IMR-90 (cell line): ENCODE data around the gene ASB7. TPM values are rescaled to one million over a fixed set of nuclear protein-coding genes. Genes with fewer than 3 reads are reported as not detected.
"Not testable (repeated sequence)": the region's sequence is repeated elsewhere in the genome, so short reads cannot be mapped to it uniquely, and the experiment has no call there.

Experiments
- ATAC-seq: fragments of 200-7000 bp; cut with Tn5 transposase; 2 replicates; pipeline ENCODE4 v1.9.1; 2020; ENCODE audit warnings: low read depth, mild to moderate bottlenecking, moderate library complexity
- BruUV-seq: library from RNA; stranded (reverse); fragments of 400-500 nt; replicated peaks from 2 replicates; lab custom pipeline; 2021; lab: Mats Ljungman, UMichigan
- CTCF ChIA-PET: fragments of 300-600 bp; formaldehyde crosslinking; extraction: SDS; loops from one replicate; lab custom pipeline; 2021; ENCODE audit warnings: antibody characterized with exemption; lab: Yijun Ruan, JAX
- POLR2A ChIA-PET: fragments of 300-600 bp; sonication (Branson Sonifier 250); formaldehyde crosslinking; loops from one replicate; lab custom pipeline; 2022; ENCODE audit warnings: antibody characterized with exemption; ENCODE audit not compliant: unreplicated experiment; lab: Charles Lee
- DNase-seq: peaks from one replicate; pipeline ENCODE4 v3.0.0; 2013
- H2AFZ ChIP-seq: replicated peaks from 2 replicates; pipeline ENCODE3; 2013; ENCODE audit warnings: low read length, mild to moderate bottlenecking; ENCODE audit not compliant: poor library complexity
- H2AK5ac ChIP-seq: 2 replicates; pipeline ENCODE4 v1.6.1; 2013; ENCODE audit warnings: low read depth, low read length, inconsistent platforms
- H2AK9ac ChIP-seq: replicated peaks from 2 replicates; pipeline ENCODE3; 2013; ENCODE audit warnings: mild to moderate bottlenecking, low read depth, low read length, moderate library complexity; ENCODE audit not compliant: poor library complexity
- H2BK120ac ChIP-seq: 2 replicates; pipeline ENCODE4 v1.6.1; 2013; ENCODE audit warnings: low read depth, low read length, inconsistent platforms
- H2BK15ac ChIP-seq: 3 replicates; pipeline ENCODE4 v1.6.1; 2013; ENCODE audit warnings: low read depth, low read length, inconsistent platforms
- H2BK20ac ChIP-seq: 2 replicates; pipeline ENCODE4 v1.6.1; 2013; ENCODE audit warnings: low read depth, mild to moderate bottlenecking, inconsistent platforms, low read length, moderate library complexity
- H2BK5ac ChIP-seq: 2 replicates; pipeline ENCODE4 v1.6.1; 2013; ENCODE audit warnings: mild to moderate bottlenecking, low read depth, low read length, inconsistent platforms; ENCODE audit not compliant: poor library complexity, severe bottlenecking
- H3K14ac ChIP-seq: replicated peaks from 2 replicates; pipeline ENCODE4 v1.6.1; 2013; ENCODE audit warnings: low read depth, low read length, inconsistent platforms
- H3K18ac ChIP-seq: 2 replicates; pipeline ENCODE4 v1.6.1; 2013; ENCODE audit warnings: low read depth, low read length, control low read depth
- H3K23ac ChIP-seq: 2 replicates; pipeline ENCODE4 v1.6.1; 2013; ENCODE audit warnings: low read depth, low read length, inconsistent platforms
- H3K27ac ChIP-seq: 2 replicates; pipeline ENCODE4 v1.5.1; 2013; ENCODE audit warnings: mild to moderate bottlenecking, control low read depth, low read length; ENCODE audit not compliant: insufficient read depth
- H3K27me3 ChIP-seq: 2 replicates; pipeline ENCODE4 v1.6.1; 2013; ENCODE audit warnings: low read length; ENCODE audit not compliant: control insufficient read depth, insufficient read depth
- H3K36me3 ChIP-seq: 2 replicates; pipeline ENCODE4 v1.6.1; 2013; ENCODE audit warnings: low read length, mixed read lengths; ENCODE audit not compliant: control insufficient read depth, insufficient read depth
- H3K4ac ChIP-seq: 2 replicates; pipeline ENCODE4 v1.6.1; 2013; ENCODE audit warnings: low read depth, low read length, inconsistent platforms
- H3K4me1 ChIP-seq: 2 replicates; pipeline ENCODE4 v1.6.1; 2013; ENCODE audit warnings: low read length, mixed read lengths; ENCODE audit not compliant: control insufficient read depth, insufficient read depth
- H3K4me2 ChIP-seq: 2 replicates; pipeline ENCODE4 v1.6.1; 2013; ENCODE audit warnings: low read depth, mild to moderate bottlenecking, control low read depth, low read length, moderate library complexity
- H3K4me3 ChIP-seq: 2 replicates; pipeline ENCODE4 v1.5.1; 2013; ENCODE audit warnings: low read depth, mild to moderate bottlenecking, control low read depth, low read length, moderate library complexity; ENCODE audit not compliant: insufficient read depth
- H3K56ac ChIP-seq: 2 replicates; pipeline ENCODE4 v1.6.1; 2013; ENCODE audit warnings: low read length, inconsistent platforms; ENCODE audit not compliant: insufficient read depth; ENCODE audit errors: extremely low read depth
- H3K79me1 ChIP-seq, 2 experiments: 2 replicates each; pipeline ENCODE4 v1.6.1; 2013; ENCODE audit warnings: low read length in 2 of 2, inconsistent platforms in 1 of 2, low read depth in 1 of 2
- H3K9ac ChIP-seq: 2 replicates; pipeline ENCODE4 v1.6.1; 2013; ENCODE audit warnings: low read depth, low read length, control low read depth
- H3K9me1 ChIP-seq: 2 replicates; pipeline ENCODE4 v1.6.1; 2013; ENCODE audit warnings: low read length, inconsistent platforms; ENCODE audit not compliant: insufficient read depth
- H3K9me3 ChIP-seq: 2 replicates; pipeline ENCODE4 v1.6.1; 2013; ENCODE audit warnings: low read length; ENCODE audit not compliant: control insufficient read depth, insufficient read depth
- H4K20me1 ChIP-seq: 2 replicates; pipeline ENCODE4 v1.6.1; 2013; ENCODE audit warnings: low read length, inconsistent platforms; ENCODE audit not compliant: insufficient read depth
- H4K5ac ChIP-seq: 2 replicates; pipeline ENCODE4 v1.6.1; 2013; ENCODE audit warnings: mild to moderate bottlenecking, low read depth, low read length, control low read depth
- H4K8ac ChIP-seq, 2 experiments: 2 replicates each; pipeline ENCODE4 v1.6.1; 2013; ENCODE audit warnings: low read depth in 2 of 2, low read length in 2 of 2, control low read depth in 1 of 2, inconsistent platforms in 1 of 2
- H4K91ac ChIP-seq: 2 replicates; pipeline ENCODE4 v1.6.1; 2013; ENCODE audit warnings: low read depth, low read length, inconsistent platforms; ENCODE audit not compliant: insufficient read depth
- WGBS, 2 experiments: methylation state at CpG; one replicate each; pipeline versions ENCODE4 v1.1.5 to v1.1.7; 2013; ENCODE audit warnings: missing lambda C conversion rate in 2 of 2; ENCODE audit not compliant: insufficient read length in 1 of 2; ENCODE audit errors: extremely low coverage in 2 of 2; 5-methylcytosine and 5-hydroxymethylcytosine counted together
- dilution Hi-C: fragments of 300-500 bp; cut with HindIII; formaldehyde crosslinking; loops from one replicate; pipeline ENCODE4 v1.14.3; 2018; ENCODE audit warnings: low sequenced_read_pairs; ENCODE audit not compliant: unreplicated experiment
- in situ Hi-C: fragments of 300-500 bp; cut with MboI; formaldehyde crosslinking; loops from 3 replicates; pipeline ENCODE4 v1.14.3; 2019; ENCODE audit warnings: low sequenced_read_pairs, inconsistent platforms, mixed read lengths
- intact Hi-C: fragments of 100-400 bp; cut with micrococcal nuclease; formaldehyde crosslinking; loops from 2 replicates; pipeline ENCODE4 v1.10.0; 2022
- polyA plus RNA-seq, 3 experiments: library from polyadenylated mRNA; depleted of rRNA; stranded (reverse); fragments of >200 nt; gene quantifications; 2 replicates each; pipeline ENCODE4 v1.2.3, GENCODE V29; 2012; ENCODE audit warnings: low replicate concordance in 1 of 3
- total RNA-seq: library from RNA; depleted of rRNA; stranded (reverse); fragments of >200 nt; gene quantifications from 2 replicates; pipeline ENCODE4 v1.2.3, GENCODE V29; 2012

The ASB7 gene
- total and polyA plus RNA-seq, 2 of the 4 experiments (the other 2 are of a cell fraction): 7.7 to 16.7 TPM

DNA sequence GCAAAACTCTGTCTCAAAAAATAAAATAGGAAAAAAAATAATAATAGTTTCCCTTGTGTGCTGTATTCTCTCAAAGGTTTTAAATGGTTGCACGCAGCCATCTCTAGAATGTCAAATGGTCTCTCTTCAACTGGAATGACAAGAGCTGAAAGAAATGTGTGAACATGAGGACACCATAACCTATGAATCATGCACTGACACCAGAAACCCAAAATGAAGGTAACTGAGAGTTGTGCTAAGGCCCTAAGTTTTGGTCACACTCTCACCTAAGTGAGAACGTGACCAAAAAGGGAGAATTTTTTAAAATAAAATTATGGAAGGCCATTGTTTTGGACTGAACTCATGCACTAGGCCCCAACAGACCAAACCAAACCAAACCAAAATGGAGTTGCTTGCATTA, 11.2 kb upstream of the ASB7 start:
- CTCF ChIA-PET, H3K9ac ChIP-seq, H3K23ac ChIP-seq, H3K27ac ChIP-seq, H2AK9ac ChIP-seq, POLR2A ChIA-PET, H2BK120ac ChIP-seq, dilution Hi-C loops, H3K4ac ChIP-seq, H3K4me2 ChIP-seq, H2BK20ac ChIP-seq, BruUV-seq, H4K91ac ChIP-seq, H3K14ac ChIP-seq, H3K27me3 ChIP-seq, ATAC-seq, DNase-seq, H3K9me1 ChIP-seq, H2AFZ ChIP-seq, H3K18ac ChIP-seq, H2BK15ac ChIP-seq, H3K9me3 ChIP-seq, H2AK5ac ChIP-seq, H3K4me3 ChIP-seq, H3K36me3 ChIP-seq, H3K56ac ChIP-seq, H2BK5ac ChIP-seq, H4K8ac ChIP-seq, H3K4me1 ChIP-seq, H4K5ac ChIP-seq, intact Hi-C loops: not testable (repeated sequence)
- no CpG with 5 or more reads among the region's 2 CpGs for WGBS, 2 experiments
- in situ Hi-C loops: loop anchor here (25.0 kb wide), 1 partner anchor 1329 kb away; the partner anchor contains the start of gene LRRC28
- Histone ChIP-seq H4K20me1 (peaks cover 25% of the 10 kb centered on the region; the same call in 1 of the 2 replicates), H3K79me1 (peaks cover 14 to 29% of the 10 kb centered on the region in 2 experiments)
